GM08714 (cell line): ENCODE measurements around the gene SDK1.

Experiments
- H3K4me3 ChIP-seq: fragments of 200-500 bp; sonication (Bioruptor generic); 2 replicates; pipeline ENCODE4 v1.5.1; 2014; ENCODE audit warnings: mild to moderate bottlenecking, low read length, inconsistent platforms
- ZNF274 ChIP-seq: IDR thresholded peaks from 2 replicates; pipeline ENCODE4 v1.6.1; 2012; ENCODE audit warnings: mild to moderate bottlenecking, low read depth, low read length

The SDK1 gene

GRCh38 chr7:4268040-4268965 lies 967.3 kb downstream of the SDK1 start:
- no peak overlapping the region for H3K4me3 ChIP-seq
- TF ChIP-seq ZNF274, result no peak

GRCh38 chr7:4269086-4269485 lies 968.0 kb downstream of the SDK1 start:
- no peak for TF ChIP-seq ZNF274
- H3K4me3 ChIP-seq, result no peak overlapping the region

GRCh38 chr7:4269746-4270145 lies 968.7 kb downstream of the SDK1 start:
- no peak overlapping the region for H3K4me3 ChIP-seq
- no peak for TF ChIP-seq ZNF274

- H3K4me3 ChIP-seq, result no peak overlapping the region
- no peak for TF ChIP-seq ZNF274
These were observed 969.2 kb downstream of the SDK1 start for GRCh38 chr7:4270268-4270667.

- no peak for TF ChIP-seq ZNF274
These were observed 970.1 kb downstream of the SDK1 start for GRCh38 chr7:4270941-4271715.

GRCh38 chr7:4271716-4272015 lies 970.6 kb downstream of the SDK1 start:
- TF ChIP-seq ZNF274, result no peak

More at GRCh38 chr7:4270941-4271715, 970.1 kb downstream of the SDK1 start:
- no peak overlapping the region for H3K4me3 ChIP-seq

GRCh38 chr7:4272141-4272540 lies 971.1 kb downstream of the SDK1 start:
- TF ChIP-seq ZNF274, result no peak
- no peak overlapping the region for H3K4me3 ChIP-seq

More at GRCh38 chr7:4271716-4272015, 970.6 kb downstream of the SDK1 start:
- H3K4me3 ChIP-seq, result no peak overlapping the region

- no peak overlapping the region for H3K4me3 ChIP-seq
- no peak for TF ChIP-seq ZNF274
These were observed 972.6 kb downstream of the SDK1 start for GRCh38 chr7:4273566-4274230.

GRCh38 chr7:4274286-4274685 lies 973.2 kb downstream of the SDK1 start:
- no peak for TF ChIP-seq ZNF274

GRCh38 chr7:4277936-4278335 lies 976.9 kb downstream of the SDK1 start:
- TF ChIP-seq ZNF274, result no peak
- no peak overlapping the region for H3K4me3 ChIP-seq

More at GRCh38 chr7:4274286-4274685, 973.2 kb downstream of the SDK1 start:
- no peak overlapping the region for H3K4me3 ChIP-seq

GRCh38 chr7:4279216-4279615 lies 978.2 kb downstream of the SDK1 start:
- no peak for TF ChIP-seq ZNF274

GRCh38 chr7:4281231-4281993 lies 980.4 kb downstream of the SDK1 start:
- H3K4me3 ChIP-seq, result no peak overlapping the region
- TF ChIP-seq ZNF274, result no peak

More at GRCh38 chr7:4279216-4279615, 978.2 kb downstream of the SDK1 start:
- no peak overlapping the region for H3K4me3 ChIP-seq

GRCh38 chr7:4282434-4283223 lies 981.6 kb downstream of the SDK1 start:
- no peak for TF ChIP-seq ZNF274
- no peak overlapping the region for H3K4me3 ChIP-seq

GRCh38 chr7:4286351-4286750 lies 985.3 kb downstream of the SDK1 start:
- no peak for TF ChIP-seq ZNF274
- H3K4me3 ChIP-seq, result no peak overlapping the region
